NCI-H1930 (cell line): ENCODE results near the gene TSSK3.
A peak's percentile ranks its signal among the peaks of the same experiment; 100 is the strongest.

Experiments
- DNase-seq, 2 experiments: peaks; one replicate each; lab custom pipeline; 2025; lab: John Stamatoyannopoulos, UW

TSSK3 gene

GRCh38 chr1:32400876-32401631 lies 38.7 kb downstream of the TSSK3 start:
- peak; percentile 4 to 59 for DNase-seq

DNA sequence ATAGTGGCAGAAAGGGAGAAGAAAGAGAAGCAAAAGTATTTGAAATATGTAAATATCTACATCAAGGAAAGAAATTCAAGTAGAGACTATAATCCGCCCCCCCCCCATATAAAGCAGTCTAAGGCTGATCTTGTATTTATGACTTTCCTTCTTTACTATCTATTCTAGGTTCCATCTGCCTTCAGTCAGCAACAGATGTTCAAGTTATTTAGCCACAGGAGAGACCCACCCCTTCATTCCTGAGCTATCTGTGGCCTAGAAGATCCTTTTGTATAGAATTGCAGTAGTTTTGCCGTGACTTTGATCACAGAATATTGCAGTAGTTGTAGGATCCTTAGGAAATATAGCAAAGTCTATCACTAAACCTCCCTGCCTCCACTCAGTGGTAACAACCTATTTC lies 42.6 kb downstream of the TSSK3 start:
- DNase-seq: no peak

DNA sequence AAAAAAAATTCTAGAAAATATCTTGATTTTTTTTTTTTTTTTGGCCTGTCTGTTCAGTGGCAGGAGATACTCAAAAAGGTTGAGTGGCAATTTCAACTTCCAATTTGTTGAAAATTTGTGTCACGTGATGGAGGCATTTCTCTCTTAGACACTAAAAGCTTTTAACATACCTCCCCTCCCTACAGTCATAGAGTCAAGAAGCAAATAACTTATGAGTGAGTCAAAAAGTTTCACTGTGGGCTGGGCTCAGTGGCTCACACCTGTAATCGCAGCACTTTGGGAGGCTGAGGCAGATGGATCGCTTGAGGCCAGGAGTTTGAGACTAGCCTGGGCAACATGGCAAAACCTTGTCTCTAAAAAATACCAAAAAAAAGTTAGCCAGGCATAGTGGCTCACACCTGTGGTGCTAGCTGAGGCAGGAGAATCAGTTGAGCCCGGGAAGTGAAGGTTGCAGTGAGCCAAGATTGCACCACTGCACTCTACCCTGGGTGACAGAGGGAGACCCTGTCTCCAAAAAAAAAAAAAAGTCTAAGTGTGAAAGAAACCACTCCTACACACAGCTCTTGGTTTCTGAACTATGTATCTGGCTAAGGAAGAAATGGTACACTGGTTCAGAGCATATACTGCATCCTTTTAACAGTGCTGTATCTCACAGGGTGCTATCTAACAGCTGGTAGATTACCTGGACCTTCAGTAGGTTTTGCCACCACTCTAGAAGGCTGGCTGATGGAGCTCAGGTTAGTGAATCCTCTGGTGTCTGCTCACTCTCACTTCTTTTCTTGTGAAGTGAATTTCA lies 43.5 kb downstream of the TSSK3 start:
- no peak for DNase-seq

DNA sequence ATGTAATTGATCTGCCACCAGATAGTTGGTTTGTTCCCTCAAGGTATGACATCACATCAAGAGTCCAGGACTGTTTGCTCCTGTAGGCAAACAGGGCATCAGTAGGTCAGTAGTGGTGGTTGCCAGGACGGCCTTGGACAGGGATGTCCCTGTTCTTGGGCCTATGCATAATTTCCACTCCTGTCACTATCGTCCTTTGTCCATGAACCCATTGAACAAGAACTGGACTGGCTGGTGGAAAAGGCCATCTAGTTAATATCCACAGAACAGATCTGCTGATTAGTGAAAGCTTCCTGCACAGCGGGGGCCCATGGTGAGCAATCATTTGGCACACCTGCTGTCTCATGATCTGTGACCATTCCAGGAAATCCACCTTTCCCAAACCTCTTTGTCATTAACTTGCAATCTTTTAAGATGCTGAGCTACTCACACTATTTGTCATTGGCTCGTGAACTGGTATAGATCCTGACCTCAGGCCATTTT lies 44.3 kb downstream of the TSSK3 start:
- no peak for DNase-seq

DNA sequence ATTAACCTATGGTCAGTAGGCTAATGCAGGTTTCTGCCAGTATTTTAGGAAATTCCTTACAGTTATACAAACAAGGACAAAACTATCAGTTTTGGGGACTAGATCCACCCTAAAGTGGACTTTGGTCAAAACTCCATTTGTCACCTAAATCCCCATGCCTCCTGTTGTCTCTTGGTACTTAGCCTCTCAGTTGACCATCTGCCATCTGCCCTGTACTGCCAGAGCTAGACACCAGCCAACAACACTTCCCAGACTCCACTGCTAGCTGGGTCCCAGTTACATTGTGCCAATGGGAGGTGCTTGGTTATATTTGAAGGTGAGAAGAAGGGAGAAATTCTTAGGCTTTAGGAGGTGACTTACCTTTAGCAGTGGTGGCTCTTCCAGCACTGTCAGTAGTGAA lies 48.9 kb downstream of the TSSK3 start:
- DNase-seq: no peak

DNA sequence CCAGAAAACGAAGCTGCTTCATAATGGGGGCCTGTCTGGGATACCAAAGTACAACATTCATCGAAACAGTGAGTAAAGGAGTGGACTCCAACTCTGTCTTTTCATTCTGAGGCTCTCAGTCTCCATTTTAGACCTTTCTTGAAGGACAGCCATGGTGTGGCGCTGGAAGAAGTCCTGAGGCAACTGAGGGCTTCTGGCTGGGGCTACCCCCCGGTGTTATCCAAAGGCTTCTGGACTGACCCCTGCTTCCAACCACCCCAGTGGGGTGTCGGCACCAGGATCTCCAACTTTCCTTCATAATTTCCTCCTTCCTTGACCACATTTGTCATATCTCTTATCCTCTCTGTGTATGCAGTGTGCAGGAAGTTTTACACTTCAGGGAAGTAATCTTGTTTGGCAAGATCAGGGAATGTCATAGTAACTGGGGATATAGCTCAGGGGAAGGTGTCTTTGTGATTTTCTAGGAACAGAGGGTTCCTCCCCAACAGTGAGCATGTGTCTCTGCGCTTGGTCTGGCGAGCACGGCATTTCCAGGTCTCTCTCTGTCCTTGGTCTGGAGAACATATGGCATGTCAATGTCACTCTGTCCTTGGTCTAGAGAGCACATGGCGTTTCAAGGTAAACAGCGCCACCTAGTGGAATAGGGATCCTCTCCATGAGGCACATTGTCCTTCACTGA lies 51.3 kb downstream of the TSSK3 start:
- peak; percentile 13 to 30 for DNase-seq
